Lower lobe of right lung (tissue), 2 donors: Measurements from ENCODE around the gene LRRC7. TPM values are rescaled to one million over a fixed set of nuclear protein-coding genes. Genes with fewer than 3 reads are reported as not detected.

ENCODE experiments used
- ATAC-seq, 2 donors: fragments of 200-7000 bp; cut with Tn5 transposase; one replicate each; pipeline ENCODE4 v1.9.1; 2020 to 2022; ENCODE audit warnings: mild to moderate bottlenecking in 2 of 2, moderate library complexity in 2 of 2
- DNase-seq: peaks from one replicate; pipeline ENCODE4 v3.0.0-alpha.2; 2020
- H3K27ac ChIP-seq: fragments of 200-600 bp; one replicate; pipeline ENCODE4 v1.8.0; 2022
- H3K27me3 ChIP-seq: fragments of 200-600 bp; one replicate; pipeline ENCODE4 v1.8.0; 2022; ENCODE audit warnings: low read depth
- H3K36me3 ChIP-seq: fragments of 200-600 bp; one replicate; pipeline ENCODE4 v1.8.0; 2022; ENCODE audit warnings: mild to moderate bottlenecking
- H3K4me1 ChIP-seq: fragments of 200-600 bp; one replicate; pipeline ENCODE4 v1.8.0; 2022
- H3K4me3 ChIP-seq: fragments of 200-600 bp; one replicate; pipeline ENCODE4 v1.8.0; 2022; ENCODE audit warnings: mild to moderate bottlenecking
- H3K9me3 ChIP-seq: fragments of 200-600 bp; one replicate; pipeline ENCODE4 v1.8.0; 2022
- intact Hi-C: fragments of 100-400 bp; cut with DNase I; formaldehyde crosslinking; loops from one replicate; pipeline ENCODE4 v1.11.0; 2022
- total RNA-seq: library from RNA; stranded (reverse); fragmentation: NEBNext Ultra II Directional; extraction: Animal tissue kit (Norgen Biotek cat#: 25700); gene quantifications from one replicate; pipeline ENCODE4 v1.2.1, GENCODE V29; 2021
- TF ChIP-seq, protein P1 (sequence below): fragments of 200-600 bp; IDR thresholded peaks from one replicate; pipeline ENCODE4 v1.8.0; 2022; ENCODE audit warnings: antibody characterized with exemption, mild to moderate bottlenecking
- donor health status: DM: no; HTN: yes; CAD: no; lungs with severe emphysema.

Gene LRRC7
- total RNA-seq, 1 donor from 2014 or later = not detected

DNA sequence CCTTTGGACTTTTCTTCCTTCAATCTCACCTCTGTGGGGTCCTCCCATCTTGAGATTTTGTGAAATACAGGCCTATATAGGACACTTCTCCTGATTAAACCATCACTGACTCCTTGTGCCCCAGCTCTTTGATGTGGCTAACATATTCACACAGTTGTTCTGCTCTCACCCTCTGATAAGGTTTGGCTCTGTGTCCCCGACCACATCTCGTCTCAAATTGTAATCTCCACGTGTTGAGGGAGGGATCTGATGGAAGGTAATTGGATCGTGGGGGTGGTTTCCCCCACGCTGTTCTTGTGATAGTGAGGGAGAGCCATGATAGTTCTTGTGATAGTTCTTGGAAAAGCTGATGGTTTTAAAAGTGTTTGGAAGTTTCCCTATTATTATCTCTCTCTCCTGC lies 19.7 kb downstream of the LRRC7 start:
- ATAC-seq (no peak), DNase-seq (no peak)
- Histone ChIP-seq H3K27me3 (no peaks in the 10 kb centered on the region), H3K36me3 (no peaks in the 10 kb centered on the region), H3K4me1 (no peaks in the 10 kb centered on the region), H3K4me3 (no peak overlapping the region), H3K9me3 (no peaks in the 10 kb centered on the region), H3K27ac (no peak overlapping the region)
- TF ChIP-seq, protein P1, sequence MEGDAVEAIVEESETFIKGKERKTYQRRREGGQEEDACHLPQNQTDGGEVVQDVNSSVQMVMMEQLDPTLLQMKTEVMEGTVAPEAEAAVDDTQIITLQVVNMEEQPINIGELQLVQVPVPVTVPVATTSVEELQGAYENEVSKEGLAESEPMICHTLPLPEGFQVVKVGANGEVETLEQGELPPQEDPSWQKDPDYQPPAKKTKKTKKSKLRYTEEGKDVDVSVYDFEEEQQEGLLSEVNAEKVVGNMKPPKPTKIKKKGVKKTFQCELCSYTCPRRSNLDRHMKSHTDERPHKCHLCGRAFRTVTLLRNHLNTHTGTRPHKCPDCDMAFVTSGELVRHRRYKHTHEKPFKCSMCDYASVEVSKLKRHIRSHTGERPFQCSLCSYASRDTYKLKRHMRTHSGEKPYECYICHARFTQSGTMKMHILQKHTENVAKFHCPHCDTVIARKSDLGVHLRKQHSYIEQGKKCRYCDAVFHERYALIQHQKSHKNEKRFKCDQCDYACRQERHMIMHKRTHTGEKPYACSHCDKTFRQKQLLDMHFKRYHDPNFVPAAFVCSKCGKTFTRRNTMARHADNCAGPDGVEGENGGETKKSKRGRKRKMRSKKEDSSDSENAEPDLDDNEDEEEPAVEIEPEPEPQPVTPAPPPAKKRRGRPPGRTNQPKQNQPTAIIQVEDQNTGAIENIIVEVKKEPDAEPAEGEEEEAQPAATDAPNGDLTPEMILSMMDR = no peak
- intact Hi-C loops = no loop called here

DNA sequence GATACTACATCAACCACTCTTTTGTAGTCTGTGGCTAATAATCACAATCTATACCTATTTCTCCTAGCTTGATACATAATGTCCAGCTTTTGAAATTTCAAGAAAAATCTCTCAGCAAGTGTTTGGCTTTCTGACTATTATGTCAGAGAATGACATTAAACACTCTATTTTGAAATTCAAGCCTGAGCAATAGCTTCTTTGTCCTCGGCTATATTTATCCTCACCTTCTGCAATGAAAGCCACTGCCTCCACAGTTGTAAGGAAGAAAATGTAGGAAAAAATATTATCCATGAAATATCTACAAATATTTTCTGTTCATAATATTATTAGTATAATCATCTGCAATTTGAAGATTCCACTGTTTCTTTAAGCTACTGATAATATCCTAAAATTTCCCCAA lies 22.1 kb downstream of the LRRC7 start:
- intact Hi-C loops = no loop called here
- Histone ChIP-seq H3K36me3 (no peaks in the 10 kb centered on the region), H3K4me3 (no peak overlapping the region), H3K4me1 (no peaks in the 10 kb centered on the region), H3K27ac (no peak overlapping the region), H3K27me3 (no peaks in the 10 kb centered on the region), H3K9me3 (no peaks in the 10 kb centered on the region)
- TF ChIP-seq, protein P1 = no peak
- ATAC-seq (no peak), DNase-seq (no peak)

- no peak overlapping the region for H3K4me3 ChIP-seq
- DNase-seq (no peak), ATAC-seq (no peak)
- H3K36me3 ChIP-seq = no peaks in the 10 kb centered on the region
- no peaks in the 10 kb centered on the region for H3K9me3 ChIP-seq
- no peaks in the 10 kb centered on the region for H3K4me1 ChIP-seq
- H3K27ac ChIP-seq = no peak overlapping the region
- no peaks in the 10 kb centered on the region for H3K27me3 ChIP-seq
- intact Hi-C loops = no loop called here
- TF ChIP-seq, protein P1 = no peak
Observed at GRCh38 chr1:69592341-69592740, 24.6 kb downstream of the LRRC7 start.

GRCh38 chr1:69595486-69595885 lies 27.8 kb downstream of the LRRC7 start:
- DNase-seq = no peak
- TF ChIP-seq, protein P1 = no peak
- H3K4me3 ChIP-seq = no peak overlapping the region
- no peaks in the 10 kb centered on the region for H3K27me3 ChIP-seq
- intact Hi-C loops = no loop called here
- no peaks in the 10 kb centered on the region for H3K36me3 ChIP-seq
- no peak overlapping the region for H3K27ac ChIP-seq
- H3K4me1 ChIP-seq = no peaks in the 10 kb centered on the region
- no peak for ATAC-seq
- no peaks in the 10 kb centered on the region for H3K9me3 ChIP-seq

- no peak overlapping the region for H3K27ac ChIP-seq
- DNase-seq (no peak), ATAC-seq (no peak)
- no peaks in the 10 kb centered on the region for H3K36me3 ChIP-seq
- H3K4me1 ChIP-seq = no peaks in the 10 kb centered on the region
- TF ChIP-seq, protein P1 = no peak
- H3K27me3 ChIP-seq = no peaks in the 10 kb centered on the region
- no peak overlapping the region for H3K4me3 ChIP-seq
- H3K9me3 ChIP-seq = no peaks in the 10 kb centered on the region
- intact Hi-C loops = no loop called here
Observed at GRCh38 chr1:69611316-69611715, 43.6 kb downstream of the LRRC7 start.

- Histone ChIP-seq H3K36me3 (no peaks in the 10 kb centered on the region), H3K27ac (no peak overlapping the region), H3K4me3 (no peak overlapping the region), H3K27me3 (no peaks in the 10 kb centered on the region), H3K9me3 (no peaks in the 10 kb centered on the region), H3K4me1 (no peaks in the 10 kb centered on the region)
- TF ChIP-seq, protein P1 = no peak
- intact Hi-C loops = no loop called here
- ATAC-seq = no peak
- DNase-seq = no peak
Observed at GRCh38 chr1:69613414-69613813, 45.7 kb downstream of the LRRC7 start.
